GM18499 (cell line): ENCODE results near the gene OR51A7.
"Not testable (repeated sequence)": the region's sequence is repeated elsewhere in the genome, so short reads cannot be mapped to it uniquely, and the experiment has no call there.

Experiments
- ATAC-seq: cut with Tn5 transposase; IDR thresholded peaks from one replicate; pipeline ENCODE4 v1.9.1; 2021; ENCODE audit warnings: moderate number of reproducible peaks; ENCODE audit not compliant: insufficient read depth, unreplicated experiment

OR51A7 gene

GRCh38 chr11:4903484-4903883 is at the start of gene OR51A7:
Gene OR51A7 (plus strand): TSS chr11:4903783. CDS start chr11:4907370, 3,587 bp downstream.
- ATAC-seq = no peak

GRCh38 chr11:4854286-4854685 is 49.3 kb upstream of the OR51A7 start:
- ATAC-seq = not testable (repeated sequence)

GRCh38 chr11:4862447-4863236 is 40.9 kb upstream of the OR51A7 start:
- ATAC-seq = no peak

- ATAC-seq = no peak
Observed at GRCh38 chr11:4863876-4864275, 39.7 kb upstream of the OR51A7 start.

- ATAC-seq = no peak
Observed at GRCh38 chr11:4865855-4866254, 37.7 kb upstream of the OR51A7 start.

- no peak for ATAC-seq
Observed at GRCh38 chr11:4881188-4881587, 22.4 kb upstream of the OR51A7 start.

- no peak for ATAC-seq
Observed at GRCh38 chr11:4881860-4882500, 21.6 kb upstream of the OR51A7 start, which contains the start of gene OR51T1. Gene OR51T1 (plus strand): TSS chr11:4881900. CDS start chr11:4881900, 0 bp downstream.

- no peak for ATAC-seq
Observed at GRCh38 chr11:4882543-4882942, 21.0 kb upstream of the OR51A7 start.

GRCh38 chr11:4884361-4884760 is 19.2 kb upstream of the OR51A7 start:
- no peak for ATAC-seq

GRCh38 chr11:4886186-4886585 is 17.4 kb upstream of the OR51A7 start:
- ATAC-seq = no peak

GRCh38 chr11:4887591-4887990 is 16.0 kb upstream of the OR51A7 start:
- ATAC-seq = no peak

- no peak for ATAC-seq
Observed at GRCh38 chr11:4890279-4890678, 13.3 kb upstream of the OR51A7 start.

- no peak for ATAC-seq
Observed at GRCh38 chr11:4891996-4892640, 11.5 kb upstream of the OR51A7 start.

- no peak for ATAC-seq
Observed at GRCh38 chr11:4916581-4916980, 13.0 kb downstream of the OR51A7 start.

- no peak for ATAC-seq
Observed at GRCh38 chr11:4919250-4919649, 15.7 kb downstream of the OR51A7 start, which contains the start of gene OR51G2. Gene OR51G2 (minus strand): TSS chr11:4919350. CDS start chr11:4915663, 3,687 bp downstream.

GRCh38 chr11:4921796-4922195 is 18.2 kb downstream of the OR51A7 start:
- ATAC-seq = no peak

- ATAC-seq = no peak
Observed at GRCh38 chr11:4922304-4922703, 18.7 kb downstream of the OR51A7 start.

- no peak for ATAC-seq
Observed at GRCh38 chr11:4924239-4924638, 20.7 kb downstream of the OR51A7 start, which contains the start of gene OR51G1. Gene OR51G1 (minus strand): TSS chr11:4924339. CDS start chr11:4924339, 0 bp downstream.

- ATAC-seq = no peak
Observed at GRCh38 chr11:4926608-4927007, 23.0 kb downstream of the OR51A7 start.

- ATAC-seq = no peak
Observed at GRCh38 chr11:4932751-4933150, 29.2 kb downstream of the OR51A7 start.

GRCh38 chr11:4936745-4937144 is 33.2 kb downstream of the OR51A7 start:
- no peak for ATAC-seq
